Urothelium cell line (cell line): ENCODE measurements around the gene ANKRD40.

Experiments
- DNase-seq: peaks from one replicate; pipeline ENCODE4 v3.0.0; 2011; ENCODE audit warnings: low spot score, mixed read lengths
- FAIRE-seq: peaks from 2 replicates; lab custom pipeline; 2011; peaks lifted over from hg19 to GRCh38; lab: Jason Lieb, UNC

ANKRD40 gene

GRCh38 chr17:50672831-50673551 is 34.7 kb downstream of the ANKRD40 start:
- DNase-seq, result no peak
- FAIRE-seq, result no peak

- DNase-seq, result no peak
- peak; percentile 17 for FAIRE-seq
Measured at GRCh38 chr17:50672071-50672470, 35.6 kb downstream of the ANKRD40 start.

GRCh38 chr17:50668838-50669581 is 38.7 kb downstream of the ANKRD40 start:
- FAIRE-seq (no peak), DNase-seq (no peak)

- FAIRE-seq (no peak), DNase-seq (peak; percentile 53)
Measured at GRCh38 chr17:50668025-50668837, 39.5 kb downstream of the ANKRD40 start.

GRCh38 chr17:50667259-50668024 is 40.3 kb downstream of the ANKRD40 start:
- DNase-seq, result no peak
- FAIRE-seq, result no peak

GRCh38 chr17:50666316-50666715 is 41.4 kb downstream of the ANKRD40 start:
- DNase-seq, result no peak
- no peak for FAIRE-seq

- FAIRE-seq (no peak), DNase-seq (no peak)
Measured at GRCh38 chr17:50665838-50666237, 41.9 kb downstream of the ANKRD40 start.

GRCh38 chr17:50664788-50665458 is 42.8 kb downstream of the ANKRD40 start:
- DNase-seq, result no peak
- FAIRE-seq, result no peak

- no peak for FAIRE-seq
- DNase-seq, result no peak
Measured at GRCh38 chr17:50663812-50664374, 43.8 kb downstream of the ANKRD40 start.

GRCh38 chr17:50662632-50663225 is 45.0 kb downstream of the ANKRD40 start:
- DNase-seq (no peak), FAIRE-seq (no peak)

GRCh38 chr17:50661795-50662391 is 45.8 kb downstream of the ANKRD40 start:
- FAIRE-seq (peak; percentile 63), DNase-seq (peak; percentile 92)

GRCh38 chr17:50661348-50661747 is 46.4 kb downstream of the ANKRD40 start:
- no peak for FAIRE-seq
- DNase-seq, result no peak

- DNase-seq, result no peak
- FAIRE-seq, result peak; percentile 65
Measured at GRCh38 chr17:50660887-50661345, 46.8 kb downstream of the ANKRD40 start.

- DNase-seq (no peak), FAIRE-seq (no peak)
Measured at GRCh38 chr17:50660042-50660886, 47.5 kb downstream of the ANKRD40 start.

GRCh38 chr17:50659179-50659578 is 48.5 kb downstream of the ANKRD40 start:
- no peak for FAIRE-seq

GRCh38 chr17:50658616-50659015 is 49.1 kb downstream of the ANKRD40 start:
- DNase-seq (no peak), FAIRE-seq (no peak)

More at GRCh38 chr17:50659179-50659578, 48.5 kb downstream of the ANKRD40 start:
- DNase-seq, result no peak

GRCh38 chr17:50657627-50658026 is 50.1 kb downstream of the ANKRD40 start:
- DNase-seq, result no peak
- FAIRE-seq, result no peak

GRCh38 chr17:50657054-50657453 is 50.7 kb downstream of the ANKRD40 start:
- no peak for FAIRE-seq

More at GRCh38 chr17:50657054-50657453, 50.7 kb downstream of the ANKRD40 start:
- no peak for DNase-seq
